HS-5 (cell line): Measurements from ENCODE around the gene HECW1.

Source experiments
- DNase-seq: peaks from one replicate; pipeline ENCODE4 v3.0.0-alpha.2; 2012; ENCODE audit warnings: low read depth

The HECW1 gene

DNA sequence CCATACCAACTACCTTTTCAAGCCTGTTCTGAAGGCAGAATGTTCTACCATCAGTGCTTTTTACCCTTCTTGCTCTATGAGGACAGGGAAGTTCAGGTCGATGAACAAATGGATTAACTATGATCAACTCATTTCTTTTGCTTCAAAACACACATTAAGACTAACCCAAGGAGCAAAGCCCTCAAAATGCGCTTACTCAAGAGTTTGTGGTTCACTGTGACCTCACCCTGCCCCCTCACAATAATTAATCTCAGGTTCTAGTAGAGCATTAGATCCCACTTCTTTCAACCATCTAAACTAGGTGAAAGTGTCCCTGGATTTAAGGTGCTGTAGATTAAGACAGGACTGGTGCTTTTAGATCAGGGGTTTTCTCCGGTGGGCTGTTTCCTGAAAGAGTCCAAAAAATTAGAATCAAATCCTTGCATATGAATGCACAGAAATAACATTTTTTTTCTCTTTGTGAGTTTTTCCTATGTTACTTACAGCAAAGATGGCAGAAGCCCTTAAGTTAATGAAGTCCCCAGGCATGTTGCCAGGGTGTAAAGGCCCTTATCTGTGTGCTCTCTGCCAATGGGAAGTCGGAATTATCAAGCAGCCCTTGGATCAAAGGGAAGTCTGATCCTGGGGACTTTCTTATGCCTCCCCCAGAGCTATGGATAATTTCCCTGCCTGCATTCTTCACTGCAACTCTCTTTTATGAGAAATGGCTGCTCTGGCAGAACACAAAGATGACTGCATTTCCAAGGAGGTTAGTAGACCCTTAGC lies 264.9 kb downstream of the HECW1 start:
- DNase-seq = no peak

DNA sequence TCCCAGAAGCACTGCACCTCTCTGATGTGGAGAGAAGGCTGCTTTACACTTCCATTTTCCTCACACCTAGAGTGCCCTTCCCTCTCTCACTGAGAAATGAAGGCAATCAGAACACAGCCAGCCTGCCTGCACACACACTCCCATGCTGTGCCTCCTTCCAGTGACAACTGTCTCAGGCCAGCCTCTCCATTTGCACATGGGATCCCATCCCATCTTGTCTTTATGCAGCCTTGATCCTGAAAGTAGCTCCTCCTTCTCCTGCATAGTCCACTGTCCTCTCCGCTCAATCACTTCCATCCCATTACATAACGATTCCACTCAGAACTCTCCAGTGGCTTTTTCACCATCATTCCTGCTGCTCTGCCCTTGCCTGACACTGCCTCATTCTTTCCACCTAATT lies 266.8 kb downstream of the HECW1 start:
- DNase-seq = no peak

DNA sequence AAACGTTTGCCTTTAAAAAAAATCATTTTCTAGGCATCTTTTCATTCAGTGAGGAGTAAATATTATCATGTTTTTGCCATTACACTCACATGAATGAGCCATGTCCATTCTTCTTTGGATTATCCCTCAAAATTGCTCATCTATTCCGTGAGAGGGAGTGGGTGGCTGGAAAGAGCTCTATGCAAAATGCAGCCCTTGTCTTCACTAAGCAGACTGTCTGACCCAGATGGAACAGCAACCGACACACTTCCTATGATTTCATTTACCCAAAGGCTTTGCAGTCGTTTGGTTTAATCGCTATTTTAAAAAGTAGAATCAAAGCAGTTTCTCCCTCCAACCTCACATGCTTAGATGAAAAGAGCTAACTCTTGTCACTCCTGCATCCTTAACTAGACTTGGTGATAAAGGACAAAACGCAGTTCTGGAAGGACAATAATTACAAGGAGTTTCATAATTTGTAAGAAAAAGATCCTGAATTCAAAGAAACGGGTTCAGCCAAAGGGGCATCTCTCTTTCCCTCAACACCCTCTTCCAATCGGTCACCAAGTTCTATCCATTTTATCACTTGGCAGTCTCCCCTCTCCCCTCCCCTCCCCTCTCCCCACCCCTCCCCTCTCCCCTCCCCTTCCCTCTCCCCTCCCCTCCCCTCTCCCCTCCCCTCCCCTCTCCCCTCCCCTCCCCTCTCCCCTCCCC lies 272.3 kb downstream of the HECW1 start:
- DNase-seq = no peak

DNA sequence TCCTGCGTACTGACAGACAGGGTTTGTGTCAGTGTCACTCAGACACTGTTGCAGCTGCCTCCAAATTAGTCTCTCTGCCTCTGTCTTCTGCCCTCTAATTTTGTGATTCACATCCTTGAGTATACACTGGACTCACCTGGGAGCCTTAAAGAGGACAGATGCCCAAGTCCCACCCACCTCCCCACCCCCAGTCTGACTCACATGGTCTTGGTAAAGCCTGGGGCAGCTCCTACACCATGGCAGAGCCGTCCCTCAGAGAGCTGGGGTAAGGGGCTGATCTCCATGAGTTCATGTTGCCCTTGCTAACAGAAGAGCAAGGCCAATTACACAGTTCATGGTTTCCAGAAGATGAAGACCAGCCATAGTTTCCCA lies 272.8 kb downstream of the HECW1 start:
- no peak for DNase-seq

DNA sequence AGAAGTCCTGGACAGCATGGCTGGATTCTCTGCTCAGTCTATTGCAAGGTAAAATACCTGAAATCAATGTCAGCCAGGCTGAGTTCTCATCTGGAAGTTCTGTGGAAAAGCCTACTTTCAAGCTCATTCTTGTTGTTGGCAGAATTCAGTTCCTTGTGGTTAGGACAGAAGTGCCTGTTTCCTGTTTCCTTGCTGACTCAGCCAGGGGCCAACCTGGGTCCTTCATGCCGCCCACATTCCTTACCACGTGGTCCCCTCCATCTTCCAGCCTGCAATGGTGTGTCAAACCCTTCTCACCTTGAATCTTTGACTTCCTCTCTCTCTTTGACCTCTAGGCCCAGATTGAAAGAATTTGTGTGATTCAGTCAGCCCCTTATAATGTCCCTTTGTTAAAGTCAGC lies 273.4 kb downstream of the HECW1 start:
- no peak for DNase-seq

DNA sequence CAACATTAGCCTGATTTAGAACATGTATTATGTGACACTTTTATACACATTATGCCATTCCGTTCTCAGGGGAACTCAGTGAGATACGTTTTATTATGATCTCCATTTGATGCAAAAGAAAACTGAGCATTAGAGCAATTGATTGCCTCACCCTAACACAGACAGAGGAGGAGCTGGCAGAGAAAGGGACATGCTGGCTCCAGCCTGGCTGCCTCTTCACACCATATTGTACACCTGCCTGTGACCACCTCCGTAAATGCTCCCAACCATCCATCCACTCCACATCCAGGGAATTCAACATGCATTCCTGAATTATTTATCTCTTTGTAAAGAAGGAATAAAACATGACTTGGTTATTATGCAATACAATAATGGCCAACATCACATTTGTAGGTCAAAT lies 275.5 kb downstream of the HECW1 start:
- no peak for DNase-seq

DNA sequence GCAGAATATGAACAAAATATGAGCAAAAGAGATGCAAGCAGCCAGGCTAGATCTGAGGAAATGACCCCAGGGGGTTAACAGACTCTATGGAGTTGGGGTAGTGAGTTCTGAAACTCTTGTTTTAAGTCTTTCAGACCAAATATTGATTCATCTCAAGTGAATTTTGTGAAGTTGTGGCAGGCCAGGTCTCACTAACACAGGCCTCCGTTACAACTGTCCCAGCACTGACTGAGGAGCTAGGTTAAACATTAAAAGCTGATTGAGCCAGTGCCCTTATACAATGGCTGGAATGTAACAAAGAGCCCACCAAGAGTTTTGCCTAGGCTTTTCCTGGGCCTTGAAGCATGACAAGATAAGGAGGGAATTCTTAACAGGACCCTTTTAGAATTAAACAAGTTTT lies 278.1 kb downstream of the HECW1 start:
- no peak for DNase-seq

DNA sequence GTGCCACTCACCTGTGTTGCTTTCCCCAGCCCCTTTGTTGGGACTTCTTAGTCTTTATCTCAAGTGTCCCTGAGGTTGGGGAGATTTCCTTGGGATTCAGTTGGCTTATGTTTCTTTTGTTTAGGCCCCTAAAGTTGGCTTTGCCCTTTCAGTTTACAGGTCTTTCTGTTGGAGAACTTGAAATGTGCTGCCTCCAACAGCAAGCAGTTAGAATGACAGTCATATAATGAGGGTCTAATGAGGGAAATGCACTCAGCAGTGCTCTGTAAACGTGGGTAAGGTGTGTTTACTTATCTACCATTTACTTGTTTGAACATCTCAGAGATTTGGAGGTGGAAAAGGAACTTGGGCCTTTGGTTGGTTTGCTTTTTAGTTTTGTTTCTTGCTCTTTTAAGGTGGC lies 279.1 kb downstream of the HECW1 start:
- DNase-seq = no peak

DNA sequence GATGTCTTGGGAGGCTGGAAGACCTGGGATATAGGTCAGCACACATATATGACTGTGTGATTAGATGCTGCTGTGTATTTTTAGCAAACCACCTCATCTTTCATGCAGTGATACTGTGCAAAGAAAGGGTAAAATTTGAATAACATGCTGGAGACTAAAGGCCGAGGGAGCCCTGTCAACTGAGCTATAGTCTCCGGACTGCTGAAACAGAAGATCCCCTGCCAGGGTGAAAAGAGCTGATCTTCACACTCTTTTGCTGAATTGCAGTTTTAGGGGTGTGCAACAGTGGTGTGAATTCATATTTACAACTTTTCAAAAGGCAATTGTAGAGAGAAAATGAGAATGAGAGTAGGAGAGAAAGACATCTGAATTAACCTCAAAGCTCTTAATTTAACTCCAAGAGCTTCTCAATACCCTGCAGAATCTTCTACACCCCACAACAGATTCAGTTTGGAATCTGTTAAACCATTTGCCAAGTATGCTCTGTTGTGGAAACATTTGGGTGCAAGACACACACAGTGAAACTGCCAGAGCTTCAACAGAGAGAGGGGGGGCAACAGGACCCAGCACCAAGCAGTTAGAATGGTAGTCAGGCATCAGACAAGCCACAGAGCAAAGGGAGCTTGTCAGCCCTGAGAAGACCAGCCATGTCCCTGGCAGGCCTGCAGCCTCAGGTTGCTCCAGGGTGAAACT lies 280.3 kb downstream of the HECW1 start:
- no peak for DNase-seq

DNA sequence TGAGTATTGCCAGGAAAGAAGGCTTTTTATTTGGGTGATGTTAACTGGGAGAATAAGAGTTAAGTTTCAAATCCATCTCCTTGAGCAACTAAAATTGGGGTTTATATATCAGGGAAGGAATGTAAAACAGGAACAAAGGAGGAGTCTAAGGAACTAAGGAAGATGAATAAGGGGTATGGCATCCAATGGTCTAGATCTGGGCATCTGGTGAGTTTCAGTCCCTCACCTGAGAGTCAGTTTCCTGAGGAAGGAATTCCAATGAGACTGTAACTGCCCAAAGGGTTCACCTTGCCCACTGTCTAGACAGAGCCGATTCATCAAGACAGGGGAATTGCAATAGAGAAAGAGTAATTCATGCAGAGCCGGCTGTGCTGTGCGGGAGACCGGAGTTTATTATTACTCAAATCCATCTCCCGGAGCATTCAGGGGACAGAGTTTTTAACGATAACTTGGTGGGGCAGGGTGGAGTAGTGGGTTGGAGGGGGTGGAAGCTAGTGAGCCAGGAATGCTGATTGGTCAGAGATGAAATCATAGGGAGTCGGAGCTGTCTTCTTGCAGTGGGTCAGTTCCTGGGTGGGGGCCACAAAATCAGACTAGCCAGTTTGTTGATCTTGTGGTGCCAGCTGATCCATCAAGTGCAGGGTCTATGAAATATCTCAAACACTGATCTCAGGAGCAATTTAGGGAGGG lies 282.1 kb downstream of the HECW1 start:
- DNase-seq = peak; percentile 2

DNA sequence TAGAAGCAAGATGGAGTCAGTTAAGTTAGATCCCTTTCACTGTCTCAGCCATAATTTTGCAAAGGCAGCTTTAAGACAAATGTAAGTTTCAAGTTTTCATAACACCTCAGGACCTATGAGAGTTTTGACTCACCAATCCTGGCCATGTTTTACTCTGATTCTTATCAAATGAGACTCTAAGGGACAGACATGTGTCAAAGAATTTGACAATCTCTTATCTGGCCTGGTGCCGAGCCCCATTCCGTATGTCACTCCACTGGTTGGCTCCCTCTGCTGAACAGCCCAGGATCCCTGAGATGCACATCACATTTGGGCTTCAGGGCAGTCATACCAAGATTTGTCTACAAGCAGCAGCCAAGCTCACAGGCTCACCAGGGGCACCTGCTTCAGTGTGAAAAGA lies 282.9 kb downstream of the HECW1 start:
- no peak for DNase-seq

DNA sequence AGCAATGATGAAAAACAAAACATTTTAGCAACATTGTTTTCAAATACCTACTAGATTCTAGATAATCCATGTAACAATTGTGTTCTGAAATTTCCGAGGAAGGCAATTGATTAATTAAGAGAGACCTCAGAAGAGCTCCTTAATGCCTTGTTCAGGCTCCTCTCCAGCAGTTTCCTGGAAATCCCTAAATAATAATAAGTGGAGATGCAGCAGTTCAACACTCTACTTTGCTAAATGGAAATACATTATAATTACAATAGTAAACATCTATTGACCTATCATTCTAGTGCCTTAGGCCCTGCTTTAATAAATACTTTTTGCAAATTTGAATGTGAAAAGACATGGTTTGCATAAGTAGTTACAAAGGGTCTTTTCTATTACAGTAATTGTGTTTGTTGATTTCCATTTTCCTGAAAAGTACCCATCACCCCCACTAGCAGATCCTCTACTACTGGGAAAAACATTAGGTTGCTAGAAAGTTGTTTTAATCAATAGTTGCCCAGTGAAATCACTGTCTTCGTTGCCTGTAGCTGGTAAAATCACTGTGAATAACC lies 283.8 kb downstream of the HECW1 start:
- no peak for DNase-seq

DNA sequence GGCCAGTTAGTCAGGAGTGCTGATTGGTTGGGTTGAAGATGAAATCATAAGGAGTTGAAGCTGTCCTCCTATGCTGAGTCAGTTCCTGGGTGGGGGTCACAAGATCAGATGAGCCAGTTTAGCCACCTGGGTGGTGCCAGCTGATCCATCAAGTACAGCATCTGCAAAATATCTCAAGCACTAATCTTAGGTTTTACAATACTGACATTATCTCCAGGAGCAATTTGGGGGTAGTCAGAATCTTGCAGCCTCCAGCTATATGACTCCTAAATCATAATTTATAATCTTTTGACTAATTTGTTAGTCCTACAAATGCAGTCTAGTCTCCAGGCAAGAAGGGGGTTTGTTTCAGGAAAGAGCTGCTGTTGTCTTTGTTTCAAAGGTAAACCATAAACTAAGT lies 286.4 kb downstream of the HECW1 start:
- DNase-seq = no peak

DNA sequence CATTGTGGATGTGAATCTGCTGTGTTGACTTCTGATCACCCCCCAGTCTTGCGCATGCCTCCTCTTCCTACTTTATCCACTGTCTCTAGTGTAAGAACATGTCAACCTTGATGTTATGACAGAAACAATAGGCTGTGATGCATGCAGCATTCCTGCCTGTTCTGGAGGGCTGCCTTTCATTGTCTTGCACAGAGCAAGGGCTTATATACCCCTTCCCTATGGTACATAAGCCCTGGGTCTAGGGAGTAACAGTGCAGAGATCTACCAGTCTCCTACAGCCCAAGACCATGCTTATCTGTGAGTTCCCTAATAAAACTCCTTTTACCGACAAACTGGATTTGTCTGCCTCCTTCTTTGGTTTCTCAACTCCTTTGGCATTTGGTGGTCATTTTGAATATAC lies 293.5 kb downstream of the HECW1 start:
- DNase-seq = no peak

DNA sequence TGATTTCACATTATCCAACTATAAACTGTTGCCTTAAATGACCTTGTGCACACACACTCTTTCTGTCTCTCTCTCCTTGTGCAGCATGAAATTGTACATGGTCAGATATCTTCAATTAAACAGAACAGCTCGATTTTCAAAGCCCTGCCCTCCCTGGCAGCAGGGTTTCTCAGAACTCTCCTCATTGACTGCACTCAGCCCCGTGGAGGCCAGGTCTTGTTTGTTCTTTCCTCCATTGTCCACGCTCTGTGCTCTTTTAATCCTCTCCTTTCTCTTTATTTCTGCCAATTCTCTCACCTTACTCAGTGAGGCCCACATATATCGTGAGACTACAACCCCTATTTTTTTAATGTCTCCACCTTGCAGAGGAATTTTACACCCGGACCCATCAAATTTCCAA lies 294.5 kb downstream of the HECW1 start:
- DNase-seq = no peak

DNA sequence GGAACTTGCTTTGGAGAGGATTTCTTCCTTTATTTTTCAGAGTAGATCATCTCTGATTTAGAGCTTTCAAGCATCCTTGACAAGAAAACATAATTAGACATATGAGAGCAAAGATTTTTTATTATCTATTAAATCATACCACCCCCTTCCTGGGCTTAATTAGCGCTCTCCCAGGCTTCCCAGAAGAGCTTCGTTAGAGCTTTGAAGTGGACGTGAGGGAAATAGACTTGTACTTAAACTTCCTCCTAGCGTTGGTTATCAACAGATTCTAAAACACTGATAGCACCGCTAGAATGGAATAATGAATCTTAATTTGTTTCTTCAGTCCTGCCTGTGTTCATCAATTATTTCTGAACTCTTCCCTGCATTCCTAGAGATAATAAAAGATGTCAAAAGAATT lies 296.5 kb downstream of the HECW1 start:
- DNase-seq = no peak

DNA sequence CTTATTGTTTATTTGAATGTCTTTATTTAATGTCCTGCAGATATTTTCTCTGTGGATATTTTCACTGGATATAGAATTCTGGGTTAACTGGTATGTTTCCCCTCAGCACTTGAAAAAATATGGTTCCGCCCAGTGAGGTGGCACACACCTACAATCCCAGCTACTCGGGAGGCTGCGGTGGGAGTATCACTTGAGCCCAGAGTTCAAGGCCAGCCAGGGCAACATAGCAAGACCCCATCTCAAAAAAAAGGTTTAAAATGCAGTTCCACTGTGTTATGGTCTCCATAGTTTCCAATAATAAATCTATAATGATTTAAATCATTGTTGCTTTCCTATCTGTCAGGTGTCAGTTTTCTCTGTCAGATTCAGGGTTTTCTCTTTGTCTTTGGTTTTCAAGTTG lies 305.0 kb downstream of the HECW1 start:
- no peak for DNase-seq

DNA sequence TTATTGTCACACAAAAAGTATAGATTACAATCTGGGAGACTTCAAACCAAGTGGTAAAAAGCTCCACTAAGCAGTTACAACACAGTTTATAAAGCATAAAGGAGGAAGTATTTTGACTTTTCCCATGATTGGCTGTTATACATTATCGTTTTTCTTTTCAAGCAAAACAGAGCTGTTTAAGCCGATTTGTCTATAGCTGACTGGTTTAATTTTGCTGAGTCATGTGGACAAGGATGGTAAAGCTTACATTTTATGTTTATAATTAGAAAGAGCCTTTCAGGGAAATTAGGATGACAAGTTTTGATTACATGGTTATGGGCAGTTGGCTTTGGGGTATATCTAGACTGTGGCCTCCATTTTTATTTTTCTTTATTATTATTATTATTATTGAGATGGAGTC lies 318.0 kb downstream of the HECW1 start:
- DNase-seq = no peak

DNA sequence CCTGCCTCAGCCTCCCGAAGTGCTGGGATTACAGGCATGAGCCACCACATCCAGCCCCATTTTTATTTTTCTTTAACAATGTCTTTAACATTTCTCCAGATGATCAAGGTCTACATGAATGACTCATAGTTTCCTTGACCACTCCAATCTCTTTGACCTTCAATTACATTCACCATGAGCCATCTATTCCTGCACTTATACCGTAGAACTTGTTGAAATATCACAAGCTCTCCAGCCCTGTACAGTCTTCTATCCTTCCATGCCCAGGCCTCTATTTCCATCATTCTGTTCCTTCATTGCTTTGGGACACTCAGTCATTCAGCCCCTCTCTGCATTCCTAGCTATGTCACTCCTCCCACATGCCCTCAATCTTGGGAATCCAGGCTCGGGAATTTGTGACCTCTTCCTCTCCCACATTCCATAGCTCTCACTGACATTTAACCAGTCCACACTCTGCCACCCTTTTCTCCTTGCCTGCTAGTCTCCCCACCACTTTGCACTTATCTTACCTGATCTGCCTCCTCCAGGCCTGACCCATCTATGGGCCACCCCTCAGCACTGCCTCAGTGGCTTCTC lies 318.7 kb downstream of the HECW1 start:
- no peak for DNase-seq

DNA sequence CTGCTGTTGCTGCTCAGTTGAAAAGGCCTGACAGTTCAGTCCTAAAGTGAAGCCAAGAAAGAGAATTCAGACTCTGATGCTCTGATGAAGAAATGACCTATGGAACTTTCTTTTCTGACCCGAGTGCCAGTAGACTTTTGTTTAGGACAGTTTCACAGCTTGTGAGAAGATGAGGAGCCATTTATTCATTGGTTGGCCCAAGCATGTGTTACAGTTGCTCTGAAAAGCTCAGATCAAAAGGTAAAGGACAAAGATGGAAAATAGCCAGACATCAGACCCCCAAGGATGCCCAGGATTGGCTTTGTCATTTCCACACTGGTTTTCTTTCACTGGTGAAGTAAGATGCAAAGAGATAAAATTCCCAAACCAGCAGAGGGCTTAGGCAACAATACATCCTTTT lies 321.2 kb downstream of the HECW1 start:
- no peak for DNase-seq

DNA sequence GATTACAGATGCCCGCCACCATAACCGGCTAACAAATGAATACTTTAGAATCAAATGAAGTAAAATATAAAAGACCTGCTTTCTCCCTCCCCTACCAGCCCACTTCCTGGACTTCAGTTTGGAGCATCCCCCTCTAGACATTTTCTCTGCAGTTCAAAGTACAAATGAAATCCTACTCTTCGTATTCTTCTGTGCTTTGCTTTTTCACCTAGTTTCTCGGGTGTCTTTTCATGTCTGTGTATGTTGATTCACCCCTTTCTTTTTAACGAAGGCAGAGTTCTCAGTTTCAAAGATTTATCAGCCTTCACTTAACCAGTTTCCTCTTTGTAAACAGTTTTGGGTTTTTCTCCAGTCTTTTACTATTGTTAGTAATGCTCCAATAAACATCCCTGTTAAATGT lies 324.6 kb downstream of the HECW1 start:
- no peak for DNase-seq

DNA sequence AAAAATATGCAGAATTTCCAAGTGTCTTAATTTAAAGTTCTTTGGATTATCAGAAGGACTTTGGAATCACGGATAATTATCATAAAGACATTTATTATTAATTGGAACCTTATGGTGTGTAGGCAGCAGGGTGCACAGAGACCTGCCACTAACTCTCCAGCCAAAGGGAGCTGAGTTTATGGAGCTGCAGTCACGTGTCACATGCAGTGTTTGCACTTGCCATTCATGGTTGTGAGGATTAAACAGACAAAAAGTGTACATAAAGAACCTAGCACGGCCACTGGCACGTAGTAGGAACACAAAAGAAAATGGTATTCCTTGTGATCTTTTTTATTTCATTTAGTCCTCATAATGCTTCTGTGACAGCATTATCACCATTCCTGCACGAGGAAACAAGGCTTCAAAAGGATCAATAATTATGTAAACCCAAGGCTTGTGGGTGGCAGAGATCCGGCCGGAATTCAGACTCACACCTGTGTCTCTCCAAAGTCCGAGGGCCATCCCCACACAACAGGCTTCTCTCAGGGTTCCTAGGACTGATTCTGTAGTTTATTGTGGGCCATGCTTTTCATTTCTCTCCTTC lies 326.5 kb downstream of the HECW1 start:
- no peak for DNase-seq
